NT2/D1 (cell line): ENCODE results near the gene MRGPRF.

Source experiments
- DNase-seq: peaks from one replicate; pipeline ENCODE4 v3.0.0-alpha.2; 2011; ENCODE audit warnings: low read depth, low spot score
- H3K27me3 ChIP-seq: 2 replicates; pipeline ENCODE4 v1.6.0; 2011; ENCODE audit warnings: mild to moderate bottlenecking; ENCODE audit not compliant: insufficient read length, insufficient read depth
- H3K36me3 ChIP-seq: 2 replicates; pipeline ENCODE4 v1.6.1; 2011; ENCODE audit warnings: mild to moderate bottlenecking, low read length, mixed read lengths; ENCODE audit not compliant: insufficient read depth, insufficient read length
- H3K4me1 ChIP-seq: 2 replicates; pipeline ENCODE4 v1.5.1; 2011; ENCODE audit not compliant: insufficient read depth, insufficient read length
- H3K4me3 ChIP-seq: 2 replicates; pipeline ENCODE4 v1.5.1; 2011; ENCODE audit warnings: low read depth; ENCODE audit not compliant: insufficient read length
- H3K9ac ChIP-seq: 2 replicates; pipeline ENCODE4 v1.6.0; 2011; ENCODE audit warnings: low read depth; ENCODE audit not compliant: insufficient read length
- H3K9me3 ChIP-seq: 2 replicates; pipeline ENCODE4 v1.5.1; 2011; ENCODE audit warnings: mild to moderate bottlenecking, low read length; ENCODE audit not compliant: insufficient read depth
- SUZ12 ChIP-seq: IDR thresholded peaks from 2 replicates; pipeline ENCODE4 v1.6.1; 2011; ENCODE audit not compliant: insufficient read length, insufficient read depth; ENCODE audit errors: extremely low read depth
- YY1 ChIP-seq: IDR thresholded peaks from 2 replicates; pipeline ENCODE4 v1.6.1; 2011; ENCODE audit not compliant: insufficient read length, insufficient read depth
- ZNF274 ChIP-seq: IDR thresholded peaks from 2 replicates; pipeline ENCODE4 v1.6.1; 2011; ENCODE audit warnings: mild to moderate bottlenecking, low read depth, low read length

The MRGPRF gene

GRCh38 chr11:69009441-69010211 lies 3.4 kb downstream of the MRGPRF start:
- DNase-seq: no peak
- H3K9me3 ChIP-seq: no peaks in the 10 kb centered on the region
- H3K4me1 ChIP-seq: peaks cover 33% of the 10 kb centered on the region
- H3K27me3 ChIP-seq: no peaks in the 10 kb centered on the region
- TF ChIP-seq SUZ12: no peak
- TF ChIP-seq YY1: no peak
- TF ChIP-seq ZNF274: no peak
- peaks cover 40% of the 10 kb centered on the region for H3K36me3 ChIP-seq
- no peak overlapping the region for H3K4me3 ChIP-seq
- H3K9ac ChIP-seq: peak overlapping the region; percentile 56

- H3K36me3 ChIP-seq: peaks cover 48% of the 10 kb centered on the region
- no peaks in the 10 kb centered on the region for H3K9me3 ChIP-seq
- TF ChIP-seq YY1: no peak
- no peak for TF ChIP-seq ZNF274
- TF ChIP-seq SUZ12: no peak
- peak overlapping the region; percentile 44 for H3K9ac ChIP-seq
- peaks cover 27% of the 10 kb centered on the region for H3K4me1 ChIP-seq
- DNase-seq: peak; percentile 72
- H3K4me3 ChIP-seq: no peak overlapping the region
- no peaks in the 10 kb centered on the region for H3K27me3 ChIP-seq
Observed at GRCh38 chr11:69008737-69009440, 4.2 kb downstream of the MRGPRF start.

GRCh38 chr11:69007975-69008381 lies 5.1 kb downstream of the MRGPRF start:
- no peak for DNase-seq
- Histone ChIP-seq H3K27me3 (no peaks in the 10 kb centered on the region), H3K36me3 (peaks cover 55% of the 10 kb centered on the region), H3K9me3 (no peaks in the 10 kb centered on the region), H3K4me3 (no peak overlapping the region), H3K9ac (peak overlapping the region; percentile 42), H3K4me1 (peaks cover 27% of the 10 kb centered on the region)
- TF ChIP-seq YY1 (no peak), SUZ12 (no peak), ZNF274 (no peak)

- Histone ChIP-seq H3K27me3 (no peaks in the 10 kb centered on the region), H3K4me3 (no peak overlapping the region), H3K9ac (no peak overlapping the region), H3K4me1 (peaks cover 27% of the 10 kb centered on the region), H3K36me3 (peaks cover 55% of the 10 kb centered on the region), H3K9me3 (no peaks in the 10 kb centered on the region)
- no peak for DNase-seq
- TF ChIP-seq YY1 (no peak), SUZ12 (no peak), ZNF274 (no peak)
Observed at GRCh38 chr11:69006816-69007215, 6.2 kb downstream of the MRGPRF start.

- H3K36me3 ChIP-seq: peaks cover 51% of the 10 kb centered on the region
- H3K4me3 ChIP-seq: no peak overlapping the region
- H3K27me3 ChIP-seq: no peaks in the 10 kb centered on the region
- no peaks in the 10 kb centered on the region for H3K9me3 ChIP-seq
- no peak for TF ChIP-seq YY1
- no peak for TF ChIP-seq SUZ12
- no peak for TF ChIP-seq ZNF274
- H3K4me1 ChIP-seq: peaks cover 24% of the 10 kb centered on the region
- DNase-seq: no peak
- H3K9ac ChIP-seq: no peak overlapping the region
Observed at GRCh38 chr11:69005631-69006368, 7.2 kb downstream of the MRGPRF start.

- no peak for TF ChIP-seq YY1
- TF ChIP-seq ZNF274: no peak
- TF ChIP-seq SUZ12: no peak
- no peaks in the 10 kb centered on the region for H3K27me3 ChIP-seq
- no peaks in the 10 kb centered on the region for H3K9me3 ChIP-seq
- peaks cover 20% of the 10 kb centered on the region for H3K4me1 ChIP-seq
- no peak overlapping the region for H3K9ac ChIP-seq
- peaks cover 51% of the 10 kb centered on the region for H3K36me3 ChIP-seq
- H3K4me3 ChIP-seq: no peak overlapping the region
- DNase-seq: no peak
Observed at GRCh38 chr11:69005183-69005630, 7.8 kb downstream of the MRGPRF start.

GRCh38 chr11:69004411-69005182 lies 8.4 kb downstream of the MRGPRF start:
- no peak for TF ChIP-seq ZNF274
- TF ChIP-seq SUZ12: no peak
- DNase-seq: no peak
- peaks cover 15% of the 10 kb centered on the region for H3K4me1 ChIP-seq
- H3K9me3 ChIP-seq: no peaks in the 10 kb centered on the region
- no peak overlapping the region for H3K4me3 ChIP-seq
- H3K9ac ChIP-seq: no peak overlapping the region
- H3K36me3 ChIP-seq: peaks cover 51% of the 10 kb centered on the region
- H3K27me3 ChIP-seq: no peaks in the 10 kb centered on the region
